Measurements from ENCODE around the gene VPS36. TPM values are rescaled to one million over a fixed set of nuclear protein-coding genes. Genes with fewer than 3 reads are reported as not detected.

VPS36 gene
- total and polyA plus RNA-seq, 2 of the 8 experiments (the other 6 are each of a cell fraction or from before 2014, with no cell fraction given): 14.1 to 19.8 TPM

DNA sequence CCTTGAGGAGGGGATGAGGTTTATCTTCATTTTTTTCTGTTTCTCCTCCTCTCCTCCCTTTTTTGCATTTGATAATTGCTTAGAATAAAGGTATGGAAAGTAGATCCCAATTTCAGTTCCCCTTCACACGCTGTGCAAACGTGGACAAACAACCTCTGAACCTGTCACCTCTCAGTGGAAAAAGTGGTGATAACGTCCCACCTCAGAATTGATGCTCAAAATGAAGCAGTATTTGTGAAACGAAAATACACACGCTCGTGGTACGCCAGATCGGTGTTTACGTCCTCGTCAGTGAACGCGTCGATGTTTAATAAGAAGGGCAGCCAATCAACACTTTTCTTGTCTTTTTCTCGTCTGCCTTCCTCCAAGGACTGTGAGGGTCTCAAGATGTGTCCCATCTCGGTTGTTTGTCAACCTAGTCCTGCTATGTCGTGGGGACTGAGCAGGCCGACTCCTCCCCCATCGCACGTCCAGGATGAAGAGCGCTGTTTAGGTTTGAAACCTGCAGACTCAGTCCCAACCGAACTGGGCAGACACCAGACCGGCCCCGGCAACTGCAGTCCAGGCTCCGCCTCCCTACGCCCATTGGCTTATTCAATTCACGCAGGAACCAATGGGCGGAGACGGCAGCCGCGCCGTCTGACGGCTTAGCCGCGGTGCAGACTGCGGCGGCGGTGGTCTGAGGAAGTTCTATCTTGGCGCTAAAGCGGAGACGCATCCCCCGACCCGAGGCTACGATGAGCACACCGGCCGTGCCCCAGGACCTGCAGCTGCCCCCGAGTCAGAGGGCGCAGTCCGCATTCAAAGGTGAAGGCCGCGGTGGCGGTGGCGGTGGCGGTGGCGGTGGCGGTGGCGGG, 4.6 kb upstream of the VPS36 start, which contains the start of gene CKAP2:
Gene CKAP2 (plus strand): TSS at position 659 of the 857 bp plus-strand sequence. CDS start 79 bp downstream, at position 738.
- Histone ChIP-seq H2AFZ (ENCODE audit: low read length) (peak within 1 kb of the TSS; percentile 86), H3K36me3 (ENCODE audit: control insufficient read depth in 2 of 4, insufficient read depth in 4 of 4, low read length in 3 of 4) (peaks cover 0 to 31% (median 7%) of the 10 kb centered on the region in 4 experiments; a peak in 4 of 8 replicates), H3K14ac (ENCODE audit: insufficient read length) (no peak within 1 kb of the TSS), H3K18ac (ENCODE audit: extremely low read depth, low read length) (peak within 1 kb of the TSS; percentile 85), H3K79me2 (ENCODE audit: control insufficient read depth in 1 of 2, insufficient read depth in 2 of 2, low read length in 2 of 2) (peaks cover 0 to 21% of the 10 kb centered on the region in 2 experiments; a peak in 2 of 4 replicates), H3K23me2 (ENCODE audit: low read depth, low read length) (peaks cover 5% of the 10 kb centered on the region), H2BK5ac (ENCODE audit: low read depth, low read length) (peak within 1 kb of the TSS; percentile 90), H4K5ac (ENCODE audit: insufficient read length, low read depth, low read length) (peak within 1 kb of the TSS; percentile 98), H3K4me3 (ENCODE audit: extremely low read depth in 1 of 4, insufficient read depth in 2 of 4, low read depth in 3 of 4, low read length in 4 of 4) (peak within 1 kb of the TSS; percentile 69 to 96 (median 84)), H2AK5ac (ENCODE audit: low read depth, low read length) (no peak within 1 kb of the TSS), H4K8ac (ENCODE audit: extremely low read depth, insufficient read depth, low read length) (peak within 1 kb of the TSS; percentile 69; the same call in 1 of the 2 replicates), H3K27me3 (replicated peaks in 1 of 4; ENCODE audit: control insufficient read depth in 3 of 4, extremely low read depth in 1 of 4, insufficient read depth in 3 of 4, low read length in 3 of 4) (no peaks in the 10 kb centered on the region), H4K91ac (replicated peaks; ENCODE audit: insufficient read length, low read length) (no peak within 1 kb of the TSS), H3K27ac (ENCODE audit: low read depth, low read length) (peak within 1 kb of the TSS; percentile 72), H2BK15ac (ENCODE audit: low read length) (no peak within 1 kb of the TSS), H4K20me1 (replicated peaks in 1 of 2; ENCODE audit: control insufficient read depth in 1 of 2, insufficient read depth in 2 of 2, low read length in 2 of 2) (peaks cover 0 to 2% of the 10 kb centered on the region in 2 experiments), H3K4me1 (replicated peaks in 1 of 4; ENCODE audit: control insufficient read depth in 3 of 4, insufficient read depth in 4 of 4, low read length in 3 of 4) (peaks cover 2 to 7% (median 3%) of the 10 kb centered on the region in 4 experiments; a peak in 4 of 7 replicates), H3K23ac (ENCODE audit: insufficient read length) (no peak within 1 kb of the TSS), H2BK20ac (ENCODE audit: low read length) (no peak within 1 kb of the TSS), H2BK120ac (replicated peaks; ENCODE audit: low read depth, low read length) (no peak within 1 kb of the TSS), H3K4ac (replicated peaks; ENCODE audit: insufficient read length, low read depth, low read length) (peak within 1 kb of the TSS; percentile 70), H3K9me3 (ENCODE audit: insufficient read depth in 2 of 2, low read depth in 1 of 2, low read length in 1 of 2) (no peaks in the 10 kb centered on the region), H3K79me1 (ENCODE audit: low read depth, low read length) (no peaks in the 10 kb centered on the region), H3K56ac (replicated peaks; ENCODE audit: insufficient read length, low read depth, low read length) (peak within 1 kb of the TSS; percentile 98), H3K9ac (replicated peaks in 1 of 4; ENCODE audit: extremely low read depth in 1 of 4, low read depth in 3 of 4, low read length in 3 of 4) (peak within 1 kb of the TSS; percentile 84 to 89 (median 88)), H2BK12ac (ENCODE audit: low read depth, low read length) (peak within 1 kb of the TSS; percentile 97), H3K4me2 (ENCODE audit: insufficient read depth in 1 of 2, low read depth in 2 of 2, low read length in 2 of 2) (peak within 1 kb of the TSS; percentile 92 to 93)
- peak; percentile 77 to 89 for DNase-seq (ENCODE audit: low read depth in 1 of 2, low spot score in 2 of 2)
- ChIA-PET CTCF (ENCODE audit: partially characterized antibody) (no interaction called here), POLR2A (ENCODE audit: partially characterized antibody) (no interaction called here)
- peak; percentile 19 for FAIRE-seq
- 1% methylated on average over 53 of the region's 56 CpGs; no CpG with 5 or more reads in 1 of the 2 experiments for WGBS, 2 experiments (ENCODE audit: extremely low coverage in 1 of 2, insufficient coverage in 1 of 2, insufficient read length in 1 of 2, insufficient replicate concordance in 2 of 2, low coverage in 1 of 2, low lambda C conversion rate in 2 of 2, missing lambda C conversion rate in 1 of 2)
- TF ChIP-seq, protein P1, sequence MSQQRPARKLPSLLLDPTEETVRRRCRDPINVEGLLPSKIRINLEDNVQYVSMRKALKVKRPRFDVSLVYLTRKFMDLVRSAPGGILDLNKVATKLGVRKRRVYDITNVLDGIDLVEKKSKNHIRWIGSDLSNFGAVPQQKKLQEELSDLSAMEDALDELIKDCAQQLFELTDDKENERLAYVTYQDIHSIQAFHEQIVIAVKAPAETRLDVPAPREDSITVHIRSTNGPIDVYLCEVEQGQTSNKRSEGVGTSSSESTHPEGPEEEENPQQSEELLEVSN (IDR thresholded peaks at IDR 0.05): no peak
- TF ChIP-seq ZNF274 (IDR thresholded peaks at IDR 0.05; ENCODE audit: borderline replicate concordance, extremely low read depth, low read length) (no peak), SP1 (IDR thresholded peaks at IDR 0.05; ENCODE audit: low read depth, low read length) (peak; percentile 84), JUN (IDR thresholded peaks at IDR 0.05; ENCODE audit: low read depth, low read length) (no peak), GTF2F1 (IDR thresholded peaks at IDR 0.05; ENCODE audit: borderline replicate concordance, low read depth, low read length) (no peak), KDM4A (IDR thresholded peaks at IDR 0.05; ENCODE audit: low read depth, low read length, severe bottlenecking) (peak; percentile 92), BRCA1 (IDR thresholded peaks at IDR 0.05; ENCODE audit: low read depth, low read length) (no peak), RNF2 (IDR thresholded peaks at IDR 0.05; ENCODE audit: borderline replicate concordance, low read depth, low read length, missing control alignments, poor library complexity, severe bottlenecking) (no peak)
- TF ChIP-seq, protein P2, sequence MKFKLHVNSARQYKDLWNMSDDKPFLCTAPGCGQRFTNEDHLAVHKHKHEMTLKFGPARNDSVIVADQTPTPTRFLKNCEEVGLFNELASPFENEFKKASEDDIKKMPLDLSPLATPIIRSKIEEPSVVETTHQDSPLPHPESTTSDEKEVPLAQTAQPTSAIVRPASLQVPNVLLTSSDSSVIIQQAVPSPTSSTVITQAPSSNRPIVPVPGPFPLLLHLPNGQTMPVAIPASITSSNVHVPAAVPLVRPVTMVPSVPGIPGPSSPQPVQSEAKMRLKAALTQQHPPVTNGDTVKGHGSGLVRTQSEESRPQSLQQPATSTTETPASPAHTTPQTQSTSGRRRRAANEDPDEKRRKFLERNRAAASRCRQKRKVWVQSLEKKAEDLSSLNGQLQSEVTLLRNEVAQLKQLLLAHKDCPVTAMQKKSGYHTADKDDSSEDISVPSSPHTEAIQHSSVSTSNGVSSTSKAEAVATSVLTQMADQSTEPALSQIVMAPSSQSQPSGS (IDR thresholded peaks at IDR 0.05; ENCODE audit: low read length): no peak

All from H1 (cell line).